Measurements from ENCODE around the gene DNAI7. TPM values are rescaled to one million over a fixed set of nuclear protein-coding genes. Genes with fewer than 3 reads are reported as not detected.

The DNAI7 gene
- total and polyA plus RNA-seq, 2 of the 8 experiments (the other 6 are each of a cell fraction or from before 2014, with no cell fraction given), result 0.12 to 0.28 TPM

GRCh38 chr12:25195056-25195971 lies at the start of gene DNAI7, which contains the start of gene ETFRF1 (continued):
- TF ChIP-seq KDM1A (IDR thresholded peaks at IDR 0.05; ENCODE audit: borderline replicate concordance, low read length) (no peak), JUND (IDR thresholded peaks at IDR 0.05; ENCODE audit: low read length) (no peak)
